H1 (cell line): Measurements from ENCODE around the gene TRNP1. TPM values are rescaled to one million over a fixed set of nuclear protein-coding genes. Genes with fewer than 3 reads are reported as not detected.

Source experiments
- CTCF ChIA-PET: fragments of 300-600 bp; sonication (Branson Sonifier 250); formaldehyde crosslinking; loops from one replicate; lab custom pipeline; 2021; ENCODE audit not compliant: partially characterized antibody; lab: Charles Lee
- POLR2A ChIA-PET: fragments of 300-600 bp; sonication (Branson Sonifier 250); formaldehyde crosslinking; loops from one replicate; lab custom pipeline; 2021; ENCODE audit warnings: inconsistent platforms; ENCODE audit not compliant: partially characterized antibody; lab: Charles Lee
- DNase-seq, 2 experiments: peaks; one replicate each; pipeline versions ENCODE4 v3.0.0 to v3.0.0-alpha.2; 2010 to 2022; ENCODE audit warnings: low spot score in 2 of 2, low read depth in 1 of 2, mixed read lengths in 1 of 2
- FAIRE-seq: peaks from 2 replicates; lab custom pipeline; 2011; peaks lifted over from hg19 to GRCh38; lab: Jason Lieb, UNC
- H2AFZ ChIP-seq: 2 replicates; pipeline ENCODE4 v1.8.1; 2012; ENCODE audit warnings: low read length, inconsistent platforms
- H2AK5ac ChIP-seq: 2 replicates; pipeline ENCODE4 v1.6.1; 2013; ENCODE audit warnings: low read depth, low read length
- H2BK120ac ChIP-seq: replicated peaks from 2 replicates; pipeline ENCODE3; 2013; ENCODE audit warnings: low read depth, low read length, inconsistent platforms
- H2BK12ac ChIP-seq: 2 replicates; pipeline ENCODE4 v1.6.1; 2013; ENCODE audit warnings: low read depth, low read length
- H2BK15ac ChIP-seq: 2 replicates; pipeline ENCODE4 v1.6.1; 2013; ENCODE audit warnings: low read length
- H2BK20ac ChIP-seq: 2 replicates; pipeline ENCODE4 v1.6.1; 2013; ENCODE audit warnings: low read length
- H2BK5ac ChIP-seq: 2 replicates; pipeline ENCODE4 v1.6.1; 2013; ENCODE audit warnings: low read depth, low read length
- H3K14ac ChIP-seq: 2 replicates; pipeline ENCODE4 v1.6.1; 2013; ENCODE audit warnings: inconsistent platforms; ENCODE audit not compliant: insufficient read length
- H3K18ac ChIP-seq: 2 replicates; pipeline ENCODE4 v1.6.1; 2013; ENCODE audit warnings: low read length; ENCODE audit errors: extremely low read depth
- H3K23ac ChIP-seq: 2 replicates; pipeline ENCODE4 v1.6.1; 2013; ENCODE audit warnings: inconsistent platforms; ENCODE audit not compliant: insufficient read length
- H3K23me2 ChIP-seq: 2 replicates; pipeline ENCODE4 v1.6.1; 2013; ENCODE audit warnings: low read depth, low read length
- H3K27ac ChIP-seq: 2 replicates; pipeline ENCODE4 v1.6.1; 2011; ENCODE audit warnings: low read depth, low read length, inconsistent platforms
- H3K27me3 ChIP-seq, 4 experiments: replicated peaks in 1 of 4; 1 replicate in 1 of 4; 2 replicates in 3 of 4; pipeline versions ENCODE4 v1.6.1 to v1.8.1; 2011 to 2013; ENCODE audit warnings: low read length in 3 of 4, mild to moderate bottlenecking in 3 of 4, inconsistent platforms in 2 of 4, mixed read lengths in 2 of 4, moderate library complexity in 1 of 4; ENCODE audit not compliant: control insufficient read depth in 3 of 4, insufficient read depth in 3 of 4; ENCODE audit errors: extremely low read depth in 1 of 4
- H3K36me3 ChIP-seq, 4 experiments: 2 replicates each; pipeline versions ENCODE4 v1.6.1 to v1.8.1; 2011 to 2013; ENCODE audit warnings: mild to moderate bottlenecking in 4 of 4, low read length in 3 of 4, moderate library complexity in 2 of 4, control low read depth in 1 of 4, inconsistent platforms in 1 of 4; ENCODE audit not compliant: insufficient read depth in 4 of 4, control insufficient read depth in 2 of 4
- H3K4ac ChIP-seq: replicated peaks from 2 replicates; pipeline ENCODE3; 2013; ENCODE audit warnings: low read length, low read depth, mixed read lengths, inconsistent platforms; ENCODE audit not compliant: insufficient read length
- H3K4me1 ChIP-seq, 4 experiments: replicated peaks in 1 of 4; 1 replicate in 1 of 4; 2 replicates in 3 of 4; pipeline versions ENCODE4 v1.6.1 to v1.8.1; 2011 to 2013; ENCODE audit warnings: low read length in 3 of 4, inconsistent platforms in 2 of 4, mixed read lengths in 1 of 4; ENCODE audit not compliant: insufficient read depth in 4 of 4, control insufficient read depth in 3 of 4
- H3K4me2 ChIP-seq, 2 experiments: 2 replicates each; pipeline versions ENCODE4 v1.6.1 to v1.8.1; 2011 to 2013; ENCODE audit warnings: low read depth in 2 of 2, low read length in 2 of 2, control low read depth in 1 of 2, inconsistent platforms in 1 of 2, mild to moderate bottlenecking in 1 of 2; ENCODE audit not compliant: insufficient read depth in 1 of 2
- H3K4me3 ChIP-seq, 4 experiments: fragments of 200-600, 300-600 bp in 1 of 4; sonication (generic), shearing (Covaris generic), sonication (Bioruptor Twin) in 1 of 4; 2 replicates each; pipeline versions ENCODE4 v1.5.1 to v1.8.1; 2011 to 2016; ENCODE audit warnings: low read length in 4 of 4, low read depth in 3 of 4, control low read depth in 2 of 4, inconsistent platforms in 2 of 4, mild to moderate bottlenecking in 2 of 4, mixed read lengths in 1 of 4, moderate library complexity in 1 of 4; ENCODE audit not compliant: insufficient read depth in 2 of 4; ENCODE audit errors: extremely low read depth in 1 of 4
- H3K56ac ChIP-seq: replicated peaks from 2 replicates; pipeline ENCODE3; 2013; ENCODE audit warnings: low read depth, mild to moderate bottlenecking, mixed read lengths, low read length, inconsistent platforms; ENCODE audit not compliant: insufficient read length
- H3K79me1 ChIP-seq: 2 replicates; pipeline ENCODE4 v1.6.1; 2013; ENCODE audit warnings: low read depth, low read length, control low read depth
- H3K79me2 ChIP-seq, 2 experiments: 2 replicates each; pipeline versions ENCODE4 v1.6.1 to v1.8.1; 2012 to 2013; ENCODE audit warnings: low read length in 2 of 2, mild to moderate bottlenecking in 2 of 2, inconsistent platforms in 1 of 2; ENCODE audit not compliant: insufficient read depth in 2 of 2, control insufficient read depth in 1 of 2
- H3K9ac ChIP-seq, 4 experiments: replicated peaks in 1 of 4; 1 replicate in 1 of 4; 2 replicates in 3 of 4; pipeline versions ENCODE4 v1.6.1 to v1.8.1; 2011 to 2013; ENCODE audit warnings: low read depth in 3 of 4, low read length in 3 of 4, control low read depth in 2 of 4, mild to moderate bottlenecking in 2 of 4, moderate library complexity in 2 of 4, inconsistent platforms in 1 of 4; ENCODE audit errors: extremely low read depth in 1 of 4
- H3K9me3 ChIP-seq, 2 experiments: 2 replicates each; pipeline versions ENCODE4 v1.6.1 to v1.8.1; 2012 to 2013; ENCODE audit warnings: mild to moderate bottlenecking in 2 of 2, moderate library complexity in 2 of 2, control low read depth in 1 of 2, inconsistent platforms in 1 of 2, low read depth in 1 of 2, low read length in 1 of 2, mixed read lengths in 1 of 2; ENCODE audit not compliant: insufficient read depth in 2 of 2
- H4K20me1 ChIP-seq, 2 experiments: replicated peaks in 1 of 2; 2 replicates each; pipeline versions ENCODE3 to v1.8.1; 2011 to 2013; ENCODE audit warnings: inconsistent platforms in 2 of 2, low read length in 2 of 2, mild to moderate bottlenecking in 1 of 2; ENCODE audit not compliant: insufficient read depth in 2 of 2, control insufficient read depth in 1 of 2
- H4K5ac ChIP-seq: 2 replicates; pipeline ENCODE4 v1.6.1; 2013; ENCODE audit warnings: low read length, low read depth, mixed read lengths, inconsistent platforms; ENCODE audit not compliant: insufficient read length
- H4K8ac ChIP-seq: 2 replicates; pipeline ENCODE4 v1.8.0; 2013; ENCODE audit warnings: mild to moderate bottlenecking, moderate library complexity, low read length, inconsistent platforms; ENCODE audit not compliant: insufficient read depth; ENCODE audit errors: extremely low read depth
- H4K91ac ChIP-seq: replicated peaks from 2 replicates; pipeline ENCODE3; 2013; ENCODE audit warnings: low read length, mixed read lengths, inconsistent platforms; ENCODE audit not compliant: insufficient read length
- ASH2L ChIP-seq: fragments of 200-600, 300-600 bp; sonication (generic); IDR thresholded peaks from one replicate; pipeline ENCODE4 v1.7.1; 2017; ENCODE audit warnings: low read length
- BACH1 ChIP-seq: IDR thresholded peaks from 2 replicates; pipeline ENCODE4 v1.6.1; 2012; ENCODE audit warnings: low read length, improper control_type of control experiment
- BRCA1 ChIP-seq: IDR thresholded peaks from 2 replicates; pipeline ENCODE4 v1.6.1; 2012; ENCODE audit warnings: low read depth, low read length, improper control_type of control experiment
- CHD2 ChIP-seq: IDR thresholded peaks from 2 replicates; pipeline ENCODE4 v1.6.1; 2012; ENCODE audit warnings: low read length, improper control_type of control experiment
- EZH2 ChIP-seq: fragments of 200-600 bp; sonication (generic); IDR thresholded peaks from 2 replicates; pipeline ENCODE4 v1.7.1; 2012; ENCODE audit warnings: low read depth, mild to moderate bottlenecking, moderate library complexity, low read length, inconsistent platforms; ENCODE audit not compliant: severe bottlenecking
- GTF2F1 ChIP-seq: IDR thresholded peaks from 2 replicates; pipeline ENCODE4 v1.6.1; 2012; ENCODE audit warnings: low read depth, low read length, improper control_type of control experiment, borderline replicate concordance
- HDAC6 ChIP-seq: IDR thresholded peaks from one replicate; pipeline ENCODE4 v1.7.1; 2012; ENCODE audit warnings: low read depth, mild to moderate bottlenecking, inconsistent platforms, low read length, moderate library complexity
- JUN ChIP-seq: IDR thresholded peaks from 2 replicates; pipeline ENCODE4 v1.6.1; 2011; ENCODE audit warnings: low read depth, mild to moderate bottlenecking, improper control_type of control experiment, low read length
- KDM1A ChIP-seq: fragments of 200-600, 300-600 bp; sonication (generic); IDR thresholded peaks from 2 replicates; pipeline ENCODE4 v1.7.1; 2016; ENCODE audit warnings: mild to moderate bottlenecking, low read length, borderline replicate concordance
- KDM5A ChIP-seq: fragments of 200-600 bp; IDR thresholded peaks from 2 replicates; pipeline ENCODE4 v1.7.1; 2012; ENCODE audit warnings: mild to moderate bottlenecking, low read length, inconsistent platforms, mixed read lengths
- NRF1 ChIP-seq: IDR thresholded peaks from 2 replicates; pipeline ENCODE4 v1.6.1; 2011; ENCODE audit warnings: mild to moderate bottlenecking, low read depth, low read length, improper control_type of control experiment
- PHF8 ChIP-seq: fragments of 200-600 bp; sonication (generic); conservative IDR thresholded peaks from 2 replicates; pipeline ENCODE4 v1.7.1; 2012; ENCODE audit warnings: low read depth, mild to moderate bottlenecking, inconsistent platforms, low read length, moderate library complexity
- POLR2A ChIP-seq, 2 experiments: IDR thresholded peaks; 1 replicate in 1 of 2; 2 replicates in 1 of 2; pipeline ENCODE4 v1.6.1; 2011; ENCODE audit warnings: low read depth in 2 of 2, low read length in 2 of 2, mild to moderate bottlenecking in 2 of 2; ENCODE audit errors: control extremely low read depth in 1 of 2
- POU5F1 ChIP-seq: IDR thresholded peaks from 2 replicates; pipeline ENCODE4 v1.6.1; 2011; ENCODE audit warnings: low read depth, mild to moderate bottlenecking, low read length, moderate library complexity
- RFX5 ChIP-seq: IDR thresholded peaks from 2 replicates; pipeline ENCODE4 v1.6.1; 2011; ENCODE audit warnings: low read depth, low read length, improper control_type of control experiment, borderline replicate concordance
- SIRT6 ChIP-seq: IDR thresholded peaks from one replicate; pipeline ENCODE4 v1.7.1; 2012; ENCODE audit warnings: low read length, inconsistent platforms
- TAF1 ChIP-seq: IDR thresholded peaks from 2 replicates; pipeline ENCODE4 v1.6.1; 2011; ENCODE audit warnings: mild to moderate bottlenecking, low read depth, low read length
- WGBS, 2 experiments: shearing (Covaris generic) in 1 of 2; methylation state at CpG; one replicate each; pipeline versions ENCODE4 v1.1.6 to v1.1.7; 2013 to 2015; ENCODE audit warnings: low lambda C conversion rate in 2 of 2, mixed read lengths in 2 of 2, inconsistent platforms in 1 of 2, low coverage in 1 of 2, missing lambda C conversion rate in 1 of 2; ENCODE audit not compliant: insufficient replicate concordance in 2 of 2, insufficient coverage in 1 of 2, insufficient read length in 1 of 2; ENCODE audit errors: extremely low coverage in 1 of 2, missing lambda C conversion rate in 1 of 2; 5-methylcytosine and 5-hydroxymethylcytosine counted together
- polyA plus RNA-seq, 7 experiments: library from polyadenylated mRNA; depleted of rRNA in 3 of 7; stranded (reverse) in 5 of 7; unstranded in 2 of 7; fragments of >200 nt in 5 of 7; fragments of 200-250 nt in 2 of 7; gene quantifications; 1 replicate in 5 of 7; 2 replicates in 1 of 7; 4 replicates in 1 of 7; pipeline versions ENCODE4 v1.2.1 to v1.2.3, GENCODE V29; 2011 to 2013; ENCODE audit warnings: missing spikeins in 2 of 7, mixed read lengths in 2 of 7
- total RNA-seq: library from RNA; stranded (reverse); fragmentation: NEBNext Ultra II Directional; extraction: Animal tissue kit (Norgen Biotek cat#: 25700); gene quantifications from 2 replicates; pipeline ENCODE4 v1.2.1, GENCODE V29; 2021

TRNP1 gene
- total and polyA plus RNA-seq, 2 of the 8 experiments (the other 6 are each of a cell fraction or from before 2014, with no cell fraction given) = 51.7 to 102 TPM

DNA sequence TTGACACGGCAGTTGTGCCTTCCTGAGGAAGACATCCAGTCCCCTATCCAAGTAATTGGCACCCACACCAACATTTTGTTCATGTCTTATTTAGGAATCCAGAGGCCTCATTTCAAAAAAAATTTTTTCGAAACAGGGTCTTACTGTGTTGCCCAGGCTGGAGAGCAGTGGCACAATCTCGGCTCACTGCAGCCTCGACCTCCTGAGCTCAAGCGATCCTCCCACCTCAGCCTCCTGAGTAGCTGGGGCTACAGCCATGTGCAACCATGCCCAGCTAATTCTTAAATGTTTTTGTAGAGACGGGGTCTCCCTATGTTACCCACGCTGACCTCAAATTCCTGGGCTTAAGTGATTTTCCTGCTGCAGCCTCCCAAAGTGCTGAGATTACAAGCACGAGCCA, 9.2 kb upstream of the TRNP1 start:
- Histone ChIP-seq H3K23ac (no peak overlapping the region), H2BK20ac (no peak overlapping the region), H3K18ac (no peak overlapping the region), H3K27me3 (no peaks in the 10 kb centered on the region), H4K8ac (no peak overlapping the region), H3K27ac (no peak overlapping the region), H4K91ac (no peak overlapping the region), H3K4me2 (no peak overlapping the region), H2AFZ (no peak overlapping the region), H3K4me3 (no peak overlapping the region), H3K79me2 (no peaks in the 10 kb centered on the region), H3K23me2 (no peaks in the 10 kb centered on the region), H4K5ac (no peak overlapping the region), H3K56ac (no peak overlapping the region), H3K9ac (no peak overlapping the region), H2BK15ac (no peak overlapping the region), H3K79me1 (no peaks in the 10 kb centered on the region), H3K9me3 (no peaks in the 10 kb centered on the region), H2BK12ac (no peak overlapping the region), H2BK5ac (no peak overlapping the region), H4K20me1 (no peaks in the 10 kb centered on the region), H3K4me1 (no peaks in the 10 kb centered on the region), H3K14ac (no peak overlapping the region), H2BK120ac (no peak overlapping the region), H3K36me3 (no peaks in the 10 kb centered on the region), H3K4ac (no peak overlapping the region), H2AK5ac (no peak overlapping the region)
- ChIA-PET CTCF (interaction anchor here (0.6 to 3.5 kb wide), 6 partner anchors 9 to 119 kb away, joined by 3 to 29 read pairs (median 4); no protein-coding TSS in a partner anchor), POLR2A (interaction anchor here (42.2 kb wide), 1 partner anchor 38 kb away, joined by 1829 read pairs; the partner anchor contains the start of genes TENT5B and TRNP1)
- no peak for FAIRE-seq
- no peak for DNase-seq
- WGBS, 2 experiments = 92% methylated on average over 8 of the region's 8 CpGs; no CpG with 5 or more reads in 1 of the 2 experiments
- no peak for TF ChIP-seq RFX5
- no peak for TF ChIP-seq SIRT6
- TF ChIP-seq KDM1A = no peak
- no peak for TF ChIP-seq HDAC6
- no peak for TF ChIP-seq POU5F1
- TF ChIP-seq GTF2F1 = no peak
- TF ChIP-seq CHD2 = no peak
- no peak for TF ChIP-seq TAF1
- no peak for TF ChIP-seq ASH2L
- TF ChIP-seq KDM5A = no peak
- TF ChIP-seq JUN = no peak
- TF ChIP-seq BACH1 = no peak
- TF ChIP-seq NRF1 = no peak
- no peak for TF ChIP-seq POLR2A (IDR thresholded peaks at IDR 0.05; ENCODE audit: control extremely low read depth in 1 of 2, low read depth in 2 of 2, low read length in 2 of 2)
- TF ChIP-seq BRCA1 = no peak
- TF ChIP-seq PHF8 = no peak
- TF ChIP-seq EZH2 = no peak
